ENCODE measurements around the gene AMBP.

AMBP gene

DNA sequence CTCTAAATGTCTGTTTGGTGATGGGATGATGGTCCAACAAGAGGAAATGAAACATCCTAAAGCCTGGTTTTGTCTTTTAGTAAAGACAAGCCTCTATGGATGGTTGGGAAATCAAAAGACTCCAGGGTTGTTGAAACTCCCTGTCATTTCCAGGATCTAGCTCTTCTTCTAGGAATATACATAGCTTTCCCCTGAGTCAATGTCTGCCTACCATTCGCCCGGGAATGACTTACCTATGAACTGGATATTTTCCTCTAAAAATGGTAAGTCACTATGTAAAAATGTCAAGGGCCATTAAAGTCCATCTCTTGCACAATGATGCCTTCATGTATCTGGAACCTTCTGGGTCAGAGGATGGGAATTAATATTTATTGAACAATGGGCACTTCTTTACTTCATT lies 32.1 kb upstream of the AMBP start:
- H3K27ac ChIP-seq (ENCODE audit: low read length): no peak overlapping the region

DNA sequence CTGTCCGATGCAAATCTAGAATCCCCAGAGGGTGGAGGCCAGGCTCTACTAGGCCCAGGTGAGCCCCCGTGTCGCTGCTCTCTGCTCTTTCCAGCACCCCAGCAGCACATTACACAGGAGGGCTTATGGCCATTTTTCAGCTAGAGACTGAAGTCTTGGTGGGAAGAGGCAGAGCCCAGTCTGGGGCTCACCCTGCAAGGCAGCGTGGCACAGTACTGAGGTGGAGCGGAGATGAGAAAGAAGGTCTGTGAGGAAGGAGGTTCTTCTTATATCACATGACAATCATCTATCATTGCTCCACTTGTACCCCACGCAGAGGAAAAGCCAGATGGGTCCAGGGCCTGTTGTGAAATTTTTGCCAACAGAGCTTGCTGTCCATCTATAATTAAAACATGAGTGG lies 31.0 kb upstream of the AMBP start:
- H3K4me3 ChIP-seq (ENCODE audit: low read length in 2 of 2): no peak overlapping the region
- H3K27ac ChIP-seq (ENCODE audit: low read length): no peak overlapping the region
- H3K9me3 ChIP-seq (ENCODE audit: control insufficient read depth in 2 of 2, low read length in 2 of 2): no peaks in the 10 kb centered on the region
- peaks cover 0 to 2% of the 10 kb centered on the region in 2 donors for H3K27me3 ChIP-seq (ENCODE audit: control insufficient read depth in 1 of 2, insufficient read depth in 2 of 2, low read length in 2 of 2)
- H3K4me1 ChIP-seq (ENCODE audit: control insufficient read depth, insufficient read depth, low read length): peaks cover 6% of the 10 kb centered on the region
- H3K9ac ChIP-seq (ENCODE audit: low read length in 2 of 2): no peak overlapping the region
- no peaks in the 10 kb centered on the region for H3K36me3 ChIP-seq (ENCODE audit: control insufficient read depth in 2 of 2, insufficient read depth in 2 of 2, low read length in 2 of 2)

More for the DNA sequence above, 32.1 kb upstream of the AMBP start:
- peaks cover 6% of the 10 kb centered on the region for H3K4me1 ChIP-seq (ENCODE audit: control insufficient read depth, insufficient read depth, low read length)
- H3K4me3 ChIP-seq (ENCODE audit: low read length in 2 of 2): no peak overlapping the region
- H3K9ac ChIP-seq (ENCODE audit: low read length in 2 of 2): no peak overlapping the region
- no peaks in the 10 kb centered on the region for H3K9me3 ChIP-seq (ENCODE audit: control insufficient read depth in 2 of 2, low read length in 2 of 2)
- peaks cover 0 to 3% of the 10 kb centered on the region in 2 donors for H3K27me3 ChIP-seq (ENCODE audit: control insufficient read depth in 1 of 2, insufficient read depth in 2 of 2, low read length in 2 of 2)
- H3K36me3 ChIP-seq (ENCODE audit: control insufficient read depth in 2 of 2, insufficient read depth in 2 of 2, low read length in 2 of 2): no peaks in the 10 kb centered on the region

DNA sequence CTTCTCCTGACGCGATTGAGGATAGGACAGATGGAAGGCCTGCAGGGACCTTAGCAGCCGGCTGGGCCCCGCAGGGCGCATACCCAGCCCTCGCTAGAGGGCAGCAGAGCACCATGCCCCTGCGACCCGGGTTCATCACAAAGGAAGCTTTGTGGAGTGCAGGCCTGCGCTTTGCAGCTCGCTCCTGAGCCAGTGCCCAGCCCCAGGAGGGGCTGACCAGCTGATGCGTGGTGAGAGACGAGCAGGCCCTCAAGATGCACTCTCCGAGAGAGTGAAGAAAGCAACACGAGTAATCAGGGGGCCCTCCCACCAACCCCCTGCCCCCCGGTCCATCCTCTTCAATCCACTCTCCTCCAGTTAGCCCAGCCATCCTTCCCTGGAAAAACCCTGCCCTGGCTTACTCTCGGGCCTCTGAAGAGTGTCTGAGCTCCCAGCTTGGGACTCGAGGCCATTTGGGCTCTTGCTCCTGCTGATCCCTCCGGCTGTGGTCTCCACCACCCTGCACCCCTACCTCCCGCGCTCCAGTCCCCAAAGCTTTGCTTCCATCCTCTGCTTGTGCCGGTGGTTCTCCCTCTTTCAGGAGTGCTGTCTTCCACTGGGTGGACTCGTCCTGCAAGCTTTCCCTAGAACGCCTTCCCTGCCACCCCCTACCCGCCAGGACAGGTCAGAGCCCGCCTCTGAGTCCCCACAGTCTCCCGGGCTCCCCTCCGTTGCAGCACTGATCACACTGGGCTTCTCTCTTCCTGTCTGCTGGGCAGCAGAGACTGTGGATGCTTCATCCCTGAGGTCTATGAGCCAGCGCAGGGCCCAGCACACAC lies 30.1 kb upstream of the AMBP start:
- no peak overlapping the region for H3K4me3 ChIP-seq (ENCODE audit: low read length in 2 of 2)
- no peak overlapping the region for H3K9ac ChIP-seq (ENCODE audit: low read length in 2 of 2)
- no peak overlapping the region for H3K27ac ChIP-seq (ENCODE audit: low read length)

DNA sequence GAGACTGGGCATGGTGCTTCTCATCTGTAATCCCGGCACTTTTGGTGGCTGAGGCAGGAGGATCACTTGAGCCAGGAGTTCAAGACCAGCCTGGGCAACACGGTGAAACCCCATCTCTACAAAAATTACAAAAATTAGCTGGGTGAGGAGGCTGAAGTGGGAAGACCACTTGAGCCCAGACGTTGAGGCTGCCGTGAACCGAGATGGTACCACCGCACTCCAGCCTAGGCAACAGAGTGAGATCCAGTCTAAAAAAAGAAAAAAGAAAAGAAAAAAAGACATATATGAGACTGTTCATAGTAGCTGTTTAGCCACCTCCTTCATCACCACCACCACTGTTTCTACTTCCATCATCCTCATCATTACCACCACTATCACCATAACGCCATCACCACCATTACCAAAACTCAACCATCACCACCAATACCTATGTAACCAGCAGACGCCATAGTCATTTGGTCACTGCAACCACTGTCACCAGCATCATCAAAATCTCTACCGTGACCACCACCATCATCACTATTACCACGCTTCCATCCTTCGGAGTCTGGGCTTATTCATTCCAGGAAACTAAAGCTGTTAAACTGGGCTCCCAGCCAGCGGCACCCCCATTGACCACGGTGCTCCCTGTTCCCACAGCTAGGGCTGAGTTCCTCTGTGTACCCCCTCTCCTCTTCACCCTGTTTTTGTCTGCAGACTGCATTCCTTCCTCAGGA lies 29.3 kb upstream of the AMBP start:
- Histone ChIP-seq H3K36me3 (ENCODE audit: control insufficient read depth in 2 of 2, insufficient read depth in 2 of 2, low read length in 2 of 2) (no peaks in the 10 kb centered on the region), H3K4me1 (ENCODE audit: control insufficient read depth, insufficient read depth, low read length) (no peaks in the 10 kb centered on the region), H3K9me3 (ENCODE audit: control insufficient read depth in 2 of 2, low read length in 2 of 2) (no peaks in the 10 kb centered on the region), H3K4me3 (ENCODE audit: low read length in 2 of 2) (no peak overlapping the region), H3K9ac (ENCODE audit: low read length in 2 of 2) (no peak overlapping the region), H3K27me3 (ENCODE audit: control insufficient read depth in 1 of 2, insufficient read depth in 2 of 2, low read length in 2 of 2) (no peaks in the 10 kb centered on the region), H3K27ac (ENCODE audit: low read length) (no peak overlapping the region)

More for the DNA sequence above, 30.1 kb upstream of the AMBP start:
- Histone ChIP-seq H3K4me1 (ENCODE audit: control insufficient read depth, insufficient read depth, low read length) (peaks cover 1% of the 10 kb centered on the region), H3K36me3 (ENCODE audit: control insufficient read depth in 2 of 2, insufficient read depth in 2 of 2, low read length in 2 of 2) (no peaks in the 10 kb centered on the region), H3K27me3 (ENCODE audit: control insufficient read depth in 1 of 2, insufficient read depth in 2 of 2, low read length in 2 of 2) (peaks cover 0 to 1% of the 10 kb centered on the region in 2 donors), H3K9me3 (ENCODE audit: control insufficient read depth in 2 of 2, low read length in 2 of 2) (no peaks in the 10 kb centered on the region)

DNA sequence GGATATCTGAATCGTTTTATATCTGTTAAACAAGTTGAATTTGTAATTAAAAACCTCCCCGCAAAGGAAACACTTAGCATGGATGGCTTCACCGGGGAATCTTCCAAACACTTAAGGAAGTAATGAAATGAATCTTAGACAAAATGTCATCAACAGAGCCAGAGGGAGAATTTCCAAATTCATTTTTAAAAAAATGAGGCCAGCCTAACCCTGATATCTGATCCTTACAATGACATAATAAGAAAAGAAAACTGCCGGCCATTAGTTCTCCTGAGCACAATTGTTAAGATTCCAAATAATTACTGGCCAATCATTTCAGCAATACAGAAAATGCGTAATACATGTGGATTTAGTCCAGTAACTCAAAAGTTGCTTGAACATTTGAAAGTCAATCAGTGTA lies 27.1 kb upstream of the AMBP start:
- Histone ChIP-seq H3K9me3 (ENCODE audit: control insufficient read depth in 2 of 2, low read length in 2 of 2) (peaks cover 0 to 6% of the 10 kb centered on the region in 2 donors), H3K4me3 (ENCODE audit: low read length in 2 of 2) (no peak overlapping the region), H3K9ac (ENCODE audit: low read length in 2 of 2) (no peak overlapping the region), H3K27ac (ENCODE audit: low read length) (no peak overlapping the region), H3K4me1 (ENCODE audit: control insufficient read depth, insufficient read depth, low read length) (no peaks in the 10 kb centered on the region), H3K27me3 (ENCODE audit: control insufficient read depth in 1 of 2, insufficient read depth in 2 of 2, low read length in 2 of 2) (no peaks in the 10 kb centered on the region), H3K36me3 (ENCODE audit: control insufficient read depth in 2 of 2, insufficient read depth in 2 of 2, low read length in 2 of 2) (no peaks in the 10 kb centered on the region)

DNA sequence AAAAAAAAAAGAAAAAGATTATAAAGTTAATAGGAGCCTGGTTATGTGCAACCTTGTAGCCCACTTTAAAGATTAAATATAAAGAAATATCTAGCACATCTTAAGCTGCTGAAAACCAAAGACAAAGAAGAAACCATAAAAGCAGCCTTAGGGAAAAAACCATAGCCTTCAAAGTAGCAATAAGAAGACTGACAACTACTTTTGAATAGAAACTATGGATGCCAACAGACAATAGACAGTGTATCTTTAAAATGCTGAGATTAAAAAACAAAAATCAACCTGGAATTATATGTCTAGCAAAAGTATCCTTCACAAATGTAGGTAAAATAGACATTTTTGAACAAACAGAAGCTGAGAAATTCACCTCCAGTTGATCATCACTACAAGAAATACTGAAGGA lies 24.4 kb upstream of the AMBP start:
- peaks cover 0 to 6% of the 10 kb centered on the region in 2 donors for H3K9me3 ChIP-seq (ENCODE audit: control insufficient read depth in 2 of 2, low read length in 2 of 2)
- no peaks in the 10 kb centered on the region for H3K36me3 ChIP-seq (ENCODE audit: control insufficient read depth in 2 of 2, insufficient read depth in 2 of 2, low read length in 2 of 2)
- H3K27ac ChIP-seq (ENCODE audit: low read length): no peak overlapping the region
- no peak overlapping the region for H3K9ac ChIP-seq (ENCODE audit: low read length in 2 of 2)
- H3K4me1 ChIP-seq (ENCODE audit: control insufficient read depth, insufficient read depth, low read length): peaks cover 11% of the 10 kb centered on the region
- H3K4me3 ChIP-seq (ENCODE audit: low read length in 2 of 2): no peak overlapping the region
- H3K27me3 ChIP-seq (ENCODE audit: control insufficient read depth in 1 of 2, insufficient read depth in 2 of 2, low read length in 2 of 2): peaks cover 8 to 20% of the 10 kb centered on the region in 2 donors

DNA sequence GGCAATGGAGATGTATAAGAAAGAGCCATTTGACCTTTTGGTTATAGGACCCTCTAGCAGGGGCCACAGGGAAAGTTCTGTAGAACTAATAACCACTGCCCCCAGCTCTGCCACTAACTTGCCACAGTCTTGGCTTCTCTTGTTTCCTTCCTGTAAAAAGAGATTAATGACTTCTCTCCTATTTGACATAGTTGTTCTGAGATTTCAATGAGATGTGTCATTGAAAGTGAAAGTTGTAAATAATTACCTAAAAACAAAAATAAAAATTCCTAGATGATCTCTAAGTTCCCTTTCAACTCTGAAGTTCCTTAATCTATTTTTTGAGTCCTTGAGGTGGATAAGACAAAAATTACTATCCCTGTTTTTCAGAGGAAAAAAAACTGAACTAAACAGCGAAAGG lies 22.4 kb upstream of the AMBP start:
- Histone ChIP-seq H3K4me1 (ENCODE audit: control insufficient read depth, insufficient read depth, low read length) (peaks cover 11% of the 10 kb centered on the region), H3K27ac (ENCODE audit: low read length) (no peak overlapping the region), H3K9ac (ENCODE audit: low read length in 2 of 2) (no peak overlapping the region), H3K36me3 (ENCODE audit: control insufficient read depth in 2 of 2, insufficient read depth in 2 of 2, low read length in 2 of 2) (no peaks in the 10 kb centered on the region), H3K27me3 (ENCODE audit: control insufficient read depth in 1 of 2, insufficient read depth in 2 of 2, low read length in 2 of 2) (peaks cover 9 to 26% of the 10 kb centered on the region in 2 donors), H3K9me3 (ENCODE audit: control insufficient read depth in 2 of 2, low read length in 2 of 2) (peaks cover 0 to 6% of the 10 kb centered on the region in 2 donors), H3K4me3 (ENCODE audit: low read length in 2 of 2) (no peak overlapping the region)

DNA sequence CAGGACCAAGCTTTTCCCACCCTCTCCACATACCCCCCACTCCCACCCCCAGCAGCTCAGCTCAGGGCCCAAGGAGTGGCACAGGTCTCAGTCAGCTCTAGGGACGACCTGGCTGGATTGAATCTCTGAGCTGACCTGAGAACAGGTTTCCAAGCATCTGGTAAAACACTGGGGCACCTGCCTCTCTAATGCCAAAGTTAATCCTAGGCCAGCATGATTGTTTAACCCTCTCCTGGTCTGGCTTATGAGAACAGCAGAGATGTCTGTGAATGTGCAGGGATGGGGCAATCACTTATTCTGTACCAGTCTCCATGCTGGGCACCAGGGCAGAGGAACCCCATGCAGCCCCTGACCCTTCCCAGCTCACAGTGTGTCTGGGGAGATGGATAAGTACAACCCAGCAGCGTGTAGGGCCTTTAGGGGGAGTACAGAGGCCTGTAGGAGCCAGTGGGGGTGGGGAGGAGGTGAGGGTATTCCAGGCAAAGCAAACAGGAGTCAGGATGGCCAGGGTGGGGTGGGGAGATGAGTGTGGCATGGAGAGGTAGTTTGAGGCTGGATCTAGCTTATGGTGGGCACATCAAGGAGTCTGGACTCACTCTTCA lies 21.7 kb upstream of the AMBP start:
- peaks cover 11% of the 10 kb centered on the region for H3K4me1 ChIP-seq (ENCODE audit: control insufficient read depth, insufficient read depth, low read length)
- H3K27me3 ChIP-seq (ENCODE audit: control insufficient read depth in 1 of 2, insufficient read depth in 2 of 2, low read length in 2 of 2): peaks cover 9 to 26% of the 10 kb centered on the region in 2 donors
- H3K9me3 ChIP-seq (ENCODE audit: control insufficient read depth in 2 of 2, low read length in 2 of 2): peaks cover 0 to 6% of the 10 kb centered on the region in 2 donors
- H3K4me3 ChIP-seq (ENCODE audit: low read length in 2 of 2): no peak overlapping the region
- no peaks in the 10 kb centered on the region for H3K36me3 ChIP-seq (ENCODE audit: control insufficient read depth in 2 of 2, insufficient read depth in 2 of 2, low read length in 2 of 2)
- no peak overlapping the region for H3K27ac ChIP-seq (ENCODE audit: low read length)
- H3K9ac ChIP-seq (ENCODE audit: low read length in 2 of 2): no peak overlapping the region

DNA sequence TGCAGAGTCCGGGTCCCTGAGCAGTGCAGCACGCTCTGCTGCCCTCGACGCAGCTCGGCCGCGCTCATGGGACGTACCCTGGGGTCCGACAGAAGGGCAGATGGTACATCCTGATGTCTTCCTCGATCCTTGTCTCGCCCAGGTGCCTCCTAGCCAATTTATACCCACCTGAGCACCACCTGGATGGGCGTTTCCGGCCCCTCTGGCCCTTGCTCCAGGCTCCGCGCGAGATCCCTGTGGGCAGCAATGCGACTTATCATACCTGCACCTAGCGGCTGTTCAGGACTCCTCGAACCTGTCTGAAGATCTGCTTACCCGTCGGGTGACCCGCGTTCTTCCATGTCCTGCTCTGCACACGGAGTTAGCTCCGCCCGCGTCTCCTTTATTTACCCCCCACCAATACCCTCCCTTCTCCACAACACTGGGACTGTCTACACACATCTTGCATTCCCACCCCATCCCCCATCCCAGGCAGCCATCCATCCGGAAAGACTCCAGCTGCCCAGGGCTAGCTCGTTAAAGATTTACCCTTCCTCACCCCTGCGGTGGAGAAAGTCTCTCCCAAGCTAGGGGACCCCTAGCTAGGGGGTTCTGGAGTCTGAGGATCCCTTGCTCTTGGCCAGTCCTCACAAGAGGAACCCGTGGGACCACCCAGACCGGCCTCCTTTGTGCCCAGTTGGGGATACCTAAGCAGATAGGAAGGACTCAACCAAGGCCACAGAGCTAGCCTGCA lies 21.0 kb upstream of the AMBP start, which contains the start of gene KIF12:
KIF12 (minus strand) TSS at position 357 of the 733 bp plus-strand sequence; CDS start at position 341, 16 bp downstream.
- H3K27me3 ChIP-seq (ENCODE audit: control insufficient read depth in 1 of 2, insufficient read depth in 2 of 2, low read length in 2 of 2): peaks cover 9 to 26% of the 10 kb centered on the region in 2 donors
- peaks cover 0 to 6% of the 10 kb centered on the region in 2 donors for H3K9me3 ChIP-seq (ENCODE audit: control insufficient read depth in 2 of 2, low read length in 2 of 2)
- H3K4me3 ChIP-seq (ENCODE audit: low read length in 2 of 2): peak within 1 kb of the TSS in 1 of 2 donors; percentile 58
- peaks cover 11% of the 10 kb centered on the region for H3K4me1 ChIP-seq (ENCODE audit: control insufficient read depth, insufficient read depth, low read length)
- no peaks in the 10 kb centered on the region for H3K36me3 ChIP-seq (ENCODE audit: control insufficient read depth in 2 of 2, insufficient read depth in 2 of 2, low read length in 2 of 2)
- H3K9ac ChIP-seq (ENCODE audit: low read length in 2 of 2): no peak within 1 kb of the TSS
- no peak within 1 kb of the TSS for H3K27ac ChIP-seq (ENCODE audit: low read length)

Data from stomach smooth muscle (tissue), 2 donors.